ENCODE data around the gene INSIG1. TPM values are rescaled to one million over a fixed set of nuclear protein-coding genes. Genes with fewer than 3 reads are reported as not detected.

The INSIG1 gene
- total RNA-seq, 1 donor from 2014 or later: 55.7 TPM

- H3K27ac ChIP-seq (ENCODE audit: low read depth, low read length): peak overlapping the region; percentile 5
- H3K27me3 Mint-ChIP-seq (ENCODE audit: low read depth, unreplicated experiment): peaks cover 18% of the 10 kb centered on the region
- no peaks in the 10 kb centered on the region for H3K9me3 ChIP-seq (ENCODE audit: insufficient read depth, low read depth, low read length)
- H3K9me3 Mint-ChIP-seq (ENCODE audit: unreplicated experiment): peaks cover 3% of the 10 kb centered on the region
- H3K4me1 ChIP-seq (ENCODE audit: insufficient read depth, low read length): peaks cover 15% of the 10 kb centered on the region
- FAIRE-seq (peak; percentile 98), DNase-seq (ENCODE audit: low read depth) (peak; percentile 88)
- H3K4me3 ChIP-seq (ENCODE audit: insufficient read depth, low read depth, low read length): no peak overlapping the region
- H3K36me3 ChIP-seq (ENCODE audit: insufficient read depth, low read length): no peaks in the 10 kb centered on the region
- no peaks in the 10 kb centered on the region for H3K79me2 ChIP-seq (ENCODE audit: insufficient read depth, low read length)
- no peak overlapping the region for H3K9ac ChIP-seq (ENCODE audit: low read length)
- peak overlapping the region; percentile 55 for H3K4me2 ChIP-seq (ENCODE audit: low read length)
- TF ChIP-seq, protein P1, sequence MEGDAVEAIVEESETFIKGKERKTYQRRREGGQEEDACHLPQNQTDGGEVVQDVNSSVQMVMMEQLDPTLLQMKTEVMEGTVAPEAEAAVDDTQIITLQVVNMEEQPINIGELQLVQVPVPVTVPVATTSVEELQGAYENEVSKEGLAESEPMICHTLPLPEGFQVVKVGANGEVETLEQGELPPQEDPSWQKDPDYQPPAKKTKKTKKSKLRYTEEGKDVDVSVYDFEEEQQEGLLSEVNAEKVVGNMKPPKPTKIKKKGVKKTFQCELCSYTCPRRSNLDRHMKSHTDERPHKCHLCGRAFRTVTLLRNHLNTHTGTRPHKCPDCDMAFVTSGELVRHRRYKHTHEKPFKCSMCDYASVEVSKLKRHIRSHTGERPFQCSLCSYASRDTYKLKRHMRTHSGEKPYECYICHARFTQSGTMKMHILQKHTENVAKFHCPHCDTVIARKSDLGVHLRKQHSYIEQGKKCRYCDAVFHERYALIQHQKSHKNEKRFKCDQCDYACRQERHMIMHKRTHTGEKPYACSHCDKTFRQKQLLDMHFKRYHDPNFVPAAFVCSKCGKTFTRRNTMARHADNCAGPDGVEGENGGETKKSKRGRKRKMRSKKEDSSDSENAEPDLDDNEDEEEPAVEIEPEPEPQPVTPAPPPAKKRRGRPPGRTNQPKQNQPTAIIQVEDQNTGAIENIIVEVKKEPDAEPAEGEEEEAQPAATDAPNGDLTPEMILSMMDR (IDR thresholded peaks at IDR 0.05; ENCODE audit: insufficient read depth, low read depth, low read length): no peak
- no peak for TF ChIP-seq EZH2 (IDR thresholded peaks at IDR 0.05; ENCODE audit: insufficient read depth, low read length)
- H2AFZ ChIP-seq (ENCODE audit: low read depth, low read length): peak overlapping the region; percentile 27
- no peak overlapping the region for H3K4me3 Mint-ChIP-seq (ENCODE audit: unreplicated experiment)
- no peaks in the 10 kb centered on the region for H4K20me1 ChIP-seq (ENCODE audit: insufficient read depth, low read length)
- peaks cover 13% of the 10 kb centered on the region for H3K4me1 Mint-ChIP-seq (ENCODE audit: low read depth, unreplicated experiment)
- no peaks in the 10 kb centered on the region for H3K36me3 Mint-ChIP-seq (ENCODE audit: low read depth, unreplicated experiment)
- H3K27me3 ChIP-seq (ENCODE audit: insufficient read depth, low read length): no peaks in the 10 kb centered on the region
- H3K27ac Mint-ChIP-seq (ENCODE audit: unreplicated experiment): peak overlapping the region; percentile 79
These were observed 39.5 kb upstream of the INSIG1 start for GRCh38 chr7:155258226-155258560.

DNA sequence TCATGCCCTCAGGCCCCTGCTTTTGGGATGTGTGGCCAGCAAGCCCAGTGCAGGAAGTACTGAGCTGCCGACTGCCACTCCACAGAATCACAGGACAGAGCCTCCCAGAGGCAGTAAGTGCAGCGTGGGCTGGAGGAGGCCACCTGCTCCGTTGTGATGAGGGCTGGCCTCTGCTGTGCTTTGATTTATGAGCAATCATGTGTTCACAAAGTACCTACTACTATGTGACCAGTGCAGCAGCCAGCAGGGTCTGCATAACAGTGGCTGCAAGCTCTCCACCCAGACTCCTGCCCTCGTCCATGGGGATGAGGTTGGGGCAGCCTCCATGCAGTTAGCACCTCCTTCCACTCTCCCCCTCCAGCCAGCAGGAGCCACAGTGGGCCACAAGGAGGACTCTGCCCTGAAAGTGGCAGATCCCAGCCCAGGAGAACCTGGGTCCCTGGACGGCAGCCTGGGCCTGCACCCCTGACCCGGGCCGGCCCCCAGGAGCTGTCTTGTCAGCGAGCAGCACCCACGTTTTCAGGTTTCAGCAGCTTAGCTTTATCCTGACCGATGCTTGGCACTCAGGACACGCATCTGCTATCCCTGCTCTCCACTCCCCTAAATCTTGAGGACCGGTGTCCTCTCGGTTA lies 37.7 kb upstream of the INSIG1 start:
- no peak overlapping the region for H3K4me2 ChIP-seq (ENCODE audit: low read length)
- H3K79me2 ChIP-seq (ENCODE audit: insufficient read depth, low read length): no peaks in the 10 kb centered on the region
- peaks cover 15% of the 10 kb centered on the region for H3K4me1 ChIP-seq (ENCODE audit: insufficient read depth, low read length)
- no peaks in the 10 kb centered on the region for H3K9me3 ChIP-seq (ENCODE audit: insufficient read depth, low read depth, low read length)
- no peak for TF ChIP-seq EZH2 (IDR thresholded peaks at IDR 0.05; ENCODE audit: insufficient read depth, low read length)
- TF ChIP-seq, protein P1 (IDR thresholded peaks at IDR 0.05; ENCODE audit: insufficient read depth, low read depth, low read length): no peak
- H3K36me3 ChIP-seq (ENCODE audit: insufficient read depth, low read length): no peaks in the 10 kb centered on the region
- H2AFZ ChIP-seq (ENCODE audit: low read depth, low read length): no peak overlapping the region
- peaks cover 13% of the 10 kb centered on the region for H3K4me1 Mint-ChIP-seq (ENCODE audit: low read depth, unreplicated experiment)
- H3K27ac Mint-ChIP-seq (ENCODE audit: unreplicated experiment): no peak overlapping the region
- H3K27me3 Mint-ChIP-seq (ENCODE audit: low read depth, unreplicated experiment): peaks cover 5% of the 10 kb centered on the region
- FAIRE-seq: no peak
- H4K20me1 ChIP-seq (ENCODE audit: insufficient read depth, low read length): no peaks in the 10 kb centered on the region
- no peak for DNase-seq (ENCODE audit: low read depth)
- H3K36me3 Mint-ChIP-seq (ENCODE audit: low read depth, unreplicated experiment): no peaks in the 10 kb centered on the region
- H3K27ac ChIP-seq (ENCODE audit: low read depth, low read length): no peak overlapping the region
- H3K4me3 Mint-ChIP-seq (ENCODE audit: unreplicated experiment): no peak overlapping the region
- H3K9ac ChIP-seq (ENCODE audit: low read length): no peak overlapping the region
- no peak overlapping the region for H3K4me3 ChIP-seq (ENCODE audit: insufficient read depth, low read depth, low read length)
- H3K9me3 Mint-ChIP-seq (ENCODE audit: unreplicated experiment): peaks cover under 1% of the 10 kb centered on the region
- H3K27me3 ChIP-seq (ENCODE audit: insufficient read depth, low read length): no peaks in the 10 kb centered on the region

- Histone ChIP-seq H4K20me1 (ENCODE audit: insufficient read depth, low read length) (no peaks in the 10 kb centered on the region), H3K36me3 (ENCODE audit: insufficient read depth, low read length) (no peaks in the 10 kb centered on the region)
- H3K27ac Mint-ChIP-seq (ENCODE audit: unreplicated experiment): no peak overlapping the region
These were observed 37.2 kb upstream of the INSIG1 start for GRCh38 chr7:155260498-155260872.

More at GRCh38 chr7:155260498-155260872, 37.2 kb upstream of the INSIG1 start:
- H3K9me3 ChIP-seq (ENCODE audit: insufficient read depth, low read depth, low read length): no peaks in the 10 kb centered on the region
- no peak overlapping the region for H3K9ac ChIP-seq (ENCODE audit: low read length)
- Mint-ChIP-seq H3K4me1 (ENCODE audit: low read depth, unreplicated experiment) (peaks cover 13% of the 10 kb centered on the region), H3K36me3 (ENCODE audit: low read depth, unreplicated experiment) (no peaks in the 10 kb centered on the region), H3K4me3 (ENCODE audit: unreplicated experiment) (no peak overlapping the region), H3K9me3 (ENCODE audit: unreplicated experiment) (no peaks in the 10 kb centered on the region), H3K27me3 (ENCODE audit: low read depth, unreplicated experiment) (peaks cover 5% of the 10 kb centered on the region)
- H3K4me1 ChIP-seq (ENCODE audit: insufficient read depth, low read length): peaks cover 15% of the 10 kb centered on the region
- no peak overlapping the region for H3K27ac ChIP-seq (ENCODE audit: low read depth, low read length)
- FAIRE-seq (no peak), DNase-seq (ENCODE audit: low read depth) (no peak)
- H3K4me3 ChIP-seq (ENCODE audit: insufficient read depth, low read depth, low read length): no peak overlapping the region
- H3K4me2 ChIP-seq (ENCODE audit: low read length): no peak overlapping the region
- no peaks in the 10 kb centered on the region for H3K27me3 ChIP-seq (ENCODE audit: insufficient read depth, low read length)
- no peak overlapping the region for H2AFZ ChIP-seq (ENCODE audit: low read depth, low read length)
- TF ChIP-seq EZH2 (IDR thresholded peaks at IDR 0.05; ENCODE audit: insufficient read depth, low read length): no peak
- TF ChIP-seq, protein P1 (IDR thresholded peaks at IDR 0.05; ENCODE audit: insufficient read depth, low read depth, low read length): no peak
- no peaks in the 10 kb centered on the region for H3K79me2 ChIP-seq (ENCODE audit: insufficient read depth, low read length)

Measured in astrocyte (in vitro differentiated cells and primary cell).